Ascending aorta (tissue), 2 donors: ENCODE measurements around the gene ELL2. TPM values are rescaled to one million over a fixed set of nuclear protein-coding genes. Genes with fewer than 3 reads are reported as not detected.

Source experiments
- DNase-seq, 2 donors: peaks; one replicate each; pipeline ENCODE4 v3.0.0-alpha.2; 2019; ENCODE audit warnings: low spot score in 2 of 2
- H3K27ac ChIP-seq, 2 donors: fragments of 200-600 bp; sonication (generic); one replicate each; pipeline ENCODE4 v1.5.1; 2016 to 2017; ENCODE audit warnings: mild to moderate bottlenecking in 1 of 2
- H3K27me3 ChIP-seq: fragments of 200-600 bp; sonication (generic); one replicate; pipeline ENCODE4 v1.5.1; 2017
- H3K36me3 ChIP-seq, 2 donors: fragments of 200-600 bp; sonication (generic); one replicate each; pipeline ENCODE4 v1.5.1; 2016
- H3K4me1 ChIP-seq, 2 donors: fragments of 200-600 bp; sonication (generic); one replicate each; pipeline ENCODE4 v1.5.1; 2016 to 2017; ENCODE audit warnings: mild to moderate bottlenecking in 1 of 2
- H3K4me3 ChIP-seq, 2 donors: fragments of 200-600 bp; sonication (generic); one replicate each; pipeline ENCODE4 v1.5.1; 2016 to 2017; ENCODE audit warnings: mild to moderate bottlenecking in 1 of 2
- H3K9me3 ChIP-seq, 2 donors: fragments of 200-600 bp; sonication (generic); one replicate each; pipeline ENCODE4 v1.5.1; 2016
- intact Hi-C: fragments of 100-400 bp; cut with DNase I; formaldehyde crosslinking; loops from one replicate; pipeline ENCODE4 v1.15.1; 2023
- total RNA-seq: library from RNA; depleted of rRNA; stranded (reverse); fragments of >200 nt; gene quantifications from one replicate; pipeline ENCODE4 v1.1.0, GENCODE V29; 2016
- TF ChIP-seq, protein P1 (sequence below), 3 experiments: fragments of 200-600 bp in 2 of 3; fragments of 450-650 bp in 1 of 3; sonication (generic) in 2 of 3; IDR thresholded peaks; one replicate each; pipeline ENCODE4 v1.5.1; 2016 to 2019; ENCODE audit warnings: antibody characterized with exemption in 3 of 3, mild to moderate bottlenecking in 1 of 3, moderate library complexity in 1 of 3

ELL2 gene
- total RNA-seq, 1 donor from 2014 or later, result 26.0 TPM

DNA sequence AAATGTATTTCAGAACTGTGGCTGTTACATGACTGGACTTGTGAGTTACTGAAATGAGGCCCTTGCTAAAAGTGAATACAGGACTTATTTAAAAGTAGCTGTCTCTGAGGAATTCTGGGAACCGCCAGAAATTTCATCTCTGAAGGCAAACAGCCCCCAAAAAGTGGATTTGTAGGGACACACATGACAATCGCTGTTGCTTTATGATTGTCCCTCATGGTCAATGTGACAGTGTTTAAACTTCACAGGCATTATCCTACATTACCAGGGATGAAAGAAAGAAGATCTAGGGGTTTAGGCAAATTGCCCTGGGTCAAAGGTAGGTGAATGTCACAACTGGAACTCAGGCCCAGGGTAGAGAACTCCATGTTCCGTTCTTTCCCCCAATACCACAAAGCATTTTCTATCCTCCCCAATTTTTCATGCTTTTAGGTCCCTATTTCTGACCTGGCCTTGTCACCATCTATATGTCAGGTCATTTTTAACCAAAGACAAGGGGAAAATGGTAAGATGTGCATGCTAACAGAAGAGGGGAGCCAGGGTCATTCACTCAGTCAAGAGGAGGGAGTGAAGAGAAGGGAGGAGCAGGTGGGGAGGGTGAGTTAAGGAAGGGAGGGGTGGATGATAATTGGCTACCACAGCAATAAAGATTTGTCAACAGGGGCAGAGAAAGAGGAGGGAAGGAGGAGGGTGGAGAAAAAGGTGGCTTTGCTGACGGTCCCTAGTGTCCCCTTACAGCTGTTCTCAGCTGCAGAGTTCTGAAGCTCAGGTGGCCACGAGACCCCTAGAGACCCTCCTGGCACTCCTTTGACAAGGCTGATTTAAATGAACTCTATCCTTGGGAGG lies 81.3 kb downstream of the ELL2 start:
- TF ChIP-seq, protein P1, sequence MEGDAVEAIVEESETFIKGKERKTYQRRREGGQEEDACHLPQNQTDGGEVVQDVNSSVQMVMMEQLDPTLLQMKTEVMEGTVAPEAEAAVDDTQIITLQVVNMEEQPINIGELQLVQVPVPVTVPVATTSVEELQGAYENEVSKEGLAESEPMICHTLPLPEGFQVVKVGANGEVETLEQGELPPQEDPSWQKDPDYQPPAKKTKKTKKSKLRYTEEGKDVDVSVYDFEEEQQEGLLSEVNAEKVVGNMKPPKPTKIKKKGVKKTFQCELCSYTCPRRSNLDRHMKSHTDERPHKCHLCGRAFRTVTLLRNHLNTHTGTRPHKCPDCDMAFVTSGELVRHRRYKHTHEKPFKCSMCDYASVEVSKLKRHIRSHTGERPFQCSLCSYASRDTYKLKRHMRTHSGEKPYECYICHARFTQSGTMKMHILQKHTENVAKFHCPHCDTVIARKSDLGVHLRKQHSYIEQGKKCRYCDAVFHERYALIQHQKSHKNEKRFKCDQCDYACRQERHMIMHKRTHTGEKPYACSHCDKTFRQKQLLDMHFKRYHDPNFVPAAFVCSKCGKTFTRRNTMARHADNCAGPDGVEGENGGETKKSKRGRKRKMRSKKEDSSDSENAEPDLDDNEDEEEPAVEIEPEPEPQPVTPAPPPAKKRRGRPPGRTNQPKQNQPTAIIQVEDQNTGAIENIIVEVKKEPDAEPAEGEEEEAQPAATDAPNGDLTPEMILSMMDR (IDR thresholded peaks at IDR 0.05), result no peak
- intact Hi-C loops, result no loop called here
- H3K27me3 ChIP-seq, result no peaks in the 10 kb centered on the region
- no peak overlapping the region for H3K4me3 ChIP-seq
- DNase-seq, result no peak
- peaks cover 0 to 5% of the 10 kb centered on the region in 2 donors for H3K4me1 ChIP-seq
- no peaks in the 10 kb centered on the region for H3K9me3 ChIP-seq
- no peaks in the 10 kb centered on the region for H3K36me3 ChIP-seq
- H3K27ac ChIP-seq, result no peak overlapping the region

DNA sequence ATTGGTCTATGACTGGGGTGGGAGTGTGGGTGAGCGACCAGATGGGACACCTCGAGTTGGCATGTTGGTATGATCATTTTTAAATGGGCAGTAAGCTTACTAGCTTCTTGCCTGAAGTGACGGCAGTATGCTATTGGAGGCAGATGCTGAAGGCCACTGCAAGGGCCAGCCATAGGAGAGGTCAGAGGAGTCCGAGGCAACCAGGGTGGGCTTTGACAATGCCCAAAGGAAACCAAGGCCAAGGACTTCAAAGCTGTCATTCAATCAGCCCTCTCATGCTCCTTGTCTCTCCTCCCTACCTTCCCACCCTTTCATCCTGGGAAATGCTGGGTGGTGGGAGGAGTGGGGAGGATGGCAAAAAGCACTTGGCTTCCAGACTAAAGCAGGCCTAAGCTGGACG lies 82.0 kb downstream of the ELL2 start:
- no peaks in the 10 kb centered on the region for H3K9me3 ChIP-seq
- peaks cover 0 to 5% of the 10 kb centered on the region in 2 donors for H3K4me1 ChIP-seq
- H3K36me3 ChIP-seq, result no peaks in the 10 kb centered on the region
- H3K27ac ChIP-seq, result no peak overlapping the region
- no peak overlapping the region for H3K4me3 ChIP-seq
- no peak for DNase-seq
- no peaks in the 10 kb centered on the region for H3K27me3 ChIP-seq
- TF ChIP-seq, protein P1 (IDR thresholded peaks at IDR 0.05), result no peak
- intact Hi-C loops, result no loop called here

GRCh38 chr5:95878417-95879323 lies 83.0 kb downstream of the ELL2 start:
- no peak for DNase-seq
- Histone ChIP-seq H3K4me3 (no peak overlapping the region), H3K27ac (no peak overlapping the region), H3K36me3 (no peaks in the 10 kb centered on the region), H3K9me3 (no peaks in the 10 kb centered on the region), H3K4me1 (peaks cover 0 to 5% of the 10 kb centered on the region in 2 donors), H3K27me3 (no peaks in the 10 kb centered on the region)
- TF ChIP-seq, protein P1 (IDR thresholded peaks at IDR 0.05), result no peak
- intact Hi-C loops, result no loop called here

DNA sequence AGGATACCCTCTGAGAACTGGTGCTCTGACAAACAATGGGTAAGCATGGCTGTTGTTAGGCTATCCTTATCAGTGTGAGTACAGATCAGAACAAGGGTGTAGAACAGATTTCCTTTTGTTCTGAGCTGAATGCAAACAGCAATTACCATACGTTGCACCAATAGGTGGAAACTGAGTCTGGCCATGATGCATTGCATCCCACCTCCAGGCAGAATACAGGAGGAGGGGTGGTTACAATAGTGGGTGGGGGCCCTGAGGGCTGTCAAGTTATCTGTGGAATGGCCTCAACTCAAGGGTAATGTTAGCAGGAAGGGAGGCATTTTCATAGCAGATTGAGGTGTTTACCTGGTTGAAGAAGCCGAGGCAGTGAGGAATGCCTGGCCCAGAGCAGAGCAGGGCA lies 84.9 kb downstream of the ELL2 start:
- Histone ChIP-seq H3K4me1 (peaks cover 0 to 2% of the 10 kb centered on the region in 2 donors), H3K27me3 (no peaks in the 10 kb centered on the region), H3K27ac (no peak overlapping the region), H3K9me3 (no peaks in the 10 kb centered on the region), H3K36me3 (no peaks in the 10 kb centered on the region), H3K4me3 (no peak overlapping the region)
- intact Hi-C loops, result no loop called here
- no peak for DNase-seq
- TF ChIP-seq, protein P1 (IDR thresholded peaks at IDR 0.05), result no peak

DNA sequence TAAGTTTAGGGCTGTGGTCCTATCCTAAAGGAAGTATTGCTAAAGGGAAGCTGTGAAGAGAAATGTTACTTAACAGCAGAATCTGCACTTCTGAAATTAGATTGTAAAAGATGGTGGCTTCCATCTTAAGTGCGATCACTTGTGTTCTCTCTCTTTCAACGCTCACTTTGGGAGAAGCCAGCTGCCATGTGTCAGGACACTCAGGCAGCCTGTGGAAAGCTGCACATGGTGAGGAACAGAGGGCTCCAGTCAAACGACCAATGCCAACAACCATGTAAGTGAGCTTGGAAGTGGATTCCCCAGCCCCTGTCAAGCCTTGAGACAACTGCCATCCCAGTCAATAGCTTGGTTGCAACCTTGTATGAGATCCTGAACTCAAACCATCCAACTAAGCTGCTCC lies 87.4 kb downstream of the ELL2 start:
- H3K36me3 ChIP-seq, result no peaks in the 10 kb centered on the region
- no peak overlapping the region for H3K27ac ChIP-seq
- intact Hi-C loops, result no loop called here
- no peaks in the 10 kb centered on the region for H3K27me3 ChIP-seq
- H3K4me3 ChIP-seq, result no peak overlapping the region
- H3K4me1 ChIP-seq, result peaks cover 5 to 14% of the 10 kb centered on the region in 2 donors
- DNase-seq, result no peak
- TF ChIP-seq, protein P1 (IDR thresholded peaks at IDR 0.05), result no peak
- H3K9me3 ChIP-seq, result no peaks in the 10 kb centered on the region
